Activated CD4-positive, alpha-beta T cell treated with anti-CD3 and anti-CD28 coated beads, Interleukin-2, amount 50 U/mL, for 1 hour (primary cell): ENCODE results near the gene PNP.
"Not testable (repeated sequence)": the region's sequence is repeated elsewhere in the genome, so short reads cannot be mapped to it uniquely, and the experiment has no call there.

ENCODE experiments used
- DNase-seq: peaks from one replicate; pipeline ENCODE4 v3.0.0-alpha.2; 2020

Gene PNP

DNA sequence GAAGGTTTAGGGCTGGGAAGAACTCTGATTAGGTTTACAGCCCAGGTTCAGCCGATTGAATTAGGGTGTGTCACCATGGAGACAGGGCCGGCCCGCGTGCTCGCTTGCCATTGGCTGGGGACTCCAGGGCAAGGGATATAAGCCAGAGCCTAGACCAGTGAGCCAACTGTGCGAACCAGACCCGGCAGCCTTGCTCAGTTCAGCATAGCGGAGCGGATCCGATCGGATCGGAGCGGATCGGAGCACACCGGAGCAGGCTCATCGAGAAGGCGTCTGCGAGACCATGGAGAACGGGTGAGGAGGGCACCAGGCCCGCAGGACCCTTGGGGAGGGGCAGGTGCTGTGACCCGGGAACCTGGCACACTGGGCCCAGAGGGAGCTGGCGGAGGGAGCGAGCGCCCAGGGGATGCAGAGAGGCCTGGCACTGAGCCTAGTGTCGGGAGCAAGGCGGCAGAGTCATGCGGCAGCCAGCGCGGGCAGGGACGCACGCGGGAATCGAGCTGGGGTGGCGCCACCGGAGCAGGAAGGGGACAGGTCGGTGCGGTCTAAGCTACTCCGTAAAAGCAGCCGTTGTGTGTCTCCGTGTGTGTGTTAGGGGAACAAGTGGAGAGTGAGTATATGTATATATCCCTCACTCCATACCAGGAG is at the start of gene PNP:
Gene PNP (plus strand): TSS at position 165 of the 648 bp plus-strand sequence. CDS start 119 bp downstream, at position 284.
- peak; percentile 88 for DNase-seq

DNA sequence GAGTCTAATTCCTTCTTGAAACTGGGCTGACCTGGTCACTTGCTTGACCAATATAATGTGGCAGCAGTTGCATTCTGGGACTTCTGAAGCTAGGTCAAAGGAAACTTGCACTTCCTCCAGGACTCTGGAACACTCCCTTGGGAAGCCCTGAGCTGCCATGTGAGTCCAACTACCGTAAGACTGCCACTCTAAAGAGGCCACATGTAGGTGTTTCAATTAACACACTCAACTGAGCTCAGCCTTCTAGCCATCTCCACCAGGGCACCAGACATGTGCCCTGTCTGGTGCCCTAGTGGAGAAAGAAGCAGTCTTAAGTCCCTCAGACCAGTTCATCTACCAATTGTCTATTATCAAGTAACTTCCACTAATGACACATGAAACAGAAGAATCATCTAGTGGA is 49.8 kb upstream of the PNP start:
- DNase-seq, result no peak

DNA sequence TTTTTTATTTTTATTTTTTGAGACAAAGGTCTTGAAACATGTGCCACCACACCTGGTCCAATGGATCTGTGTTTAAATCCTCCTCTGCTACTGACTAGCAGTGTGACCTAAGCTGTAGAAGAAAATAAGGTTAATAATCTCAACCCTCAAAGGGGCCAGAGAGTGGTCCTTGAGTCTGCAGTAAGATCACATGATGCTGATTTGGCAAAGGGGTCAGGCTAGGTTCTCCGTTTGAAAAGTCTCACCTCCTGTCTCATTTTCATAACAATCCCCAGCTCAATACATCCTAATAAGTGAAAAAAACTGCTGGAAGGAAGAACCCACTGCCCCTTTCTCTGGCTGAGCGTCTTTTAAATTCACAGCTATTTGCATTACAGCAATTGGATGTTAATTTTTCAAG is 47.9 kb upstream of the PNP start:
- DNase-seq, result no peak

DNA sequence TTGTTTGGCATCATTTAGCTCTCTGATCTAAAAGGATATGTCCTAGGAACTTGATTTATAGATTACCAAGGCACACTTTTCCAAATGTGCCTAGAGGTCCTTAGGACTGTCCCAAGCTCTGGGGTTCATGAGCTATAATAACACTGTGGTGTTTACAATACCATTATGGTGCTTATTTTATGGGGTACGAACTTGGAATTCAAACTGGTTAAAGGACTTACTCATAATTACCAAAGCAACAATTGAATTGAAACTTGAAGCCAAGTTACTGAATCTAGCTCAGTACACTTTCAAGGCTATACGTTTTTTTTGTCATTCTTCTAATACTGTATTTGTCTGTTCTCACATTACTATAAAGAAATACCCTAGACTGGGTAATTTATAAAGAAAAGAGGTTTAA is 46.3 kb upstream of the PNP start:
- DNase-seq, result no peak

DNA sequence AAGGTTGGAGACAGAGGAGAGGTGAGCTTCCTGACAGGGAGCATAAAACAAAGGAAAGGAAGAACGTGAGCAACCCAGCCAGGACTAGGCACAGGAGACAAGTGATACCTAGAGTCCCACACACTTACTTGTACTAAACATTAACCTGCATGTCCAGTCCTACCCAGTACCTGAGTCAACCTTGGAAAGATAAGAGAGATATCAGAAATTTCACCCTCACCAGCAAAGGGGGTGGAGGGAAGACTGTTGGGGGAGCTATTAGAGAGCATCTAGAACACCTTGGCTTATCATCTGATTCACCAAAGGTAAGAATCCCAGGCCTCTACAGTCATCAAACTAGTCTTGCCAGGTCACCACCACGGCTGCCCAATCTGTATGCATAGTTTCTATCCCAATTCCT is 44.4 kb upstream of the PNP start:
- no peak for DNase-seq

DNA sequence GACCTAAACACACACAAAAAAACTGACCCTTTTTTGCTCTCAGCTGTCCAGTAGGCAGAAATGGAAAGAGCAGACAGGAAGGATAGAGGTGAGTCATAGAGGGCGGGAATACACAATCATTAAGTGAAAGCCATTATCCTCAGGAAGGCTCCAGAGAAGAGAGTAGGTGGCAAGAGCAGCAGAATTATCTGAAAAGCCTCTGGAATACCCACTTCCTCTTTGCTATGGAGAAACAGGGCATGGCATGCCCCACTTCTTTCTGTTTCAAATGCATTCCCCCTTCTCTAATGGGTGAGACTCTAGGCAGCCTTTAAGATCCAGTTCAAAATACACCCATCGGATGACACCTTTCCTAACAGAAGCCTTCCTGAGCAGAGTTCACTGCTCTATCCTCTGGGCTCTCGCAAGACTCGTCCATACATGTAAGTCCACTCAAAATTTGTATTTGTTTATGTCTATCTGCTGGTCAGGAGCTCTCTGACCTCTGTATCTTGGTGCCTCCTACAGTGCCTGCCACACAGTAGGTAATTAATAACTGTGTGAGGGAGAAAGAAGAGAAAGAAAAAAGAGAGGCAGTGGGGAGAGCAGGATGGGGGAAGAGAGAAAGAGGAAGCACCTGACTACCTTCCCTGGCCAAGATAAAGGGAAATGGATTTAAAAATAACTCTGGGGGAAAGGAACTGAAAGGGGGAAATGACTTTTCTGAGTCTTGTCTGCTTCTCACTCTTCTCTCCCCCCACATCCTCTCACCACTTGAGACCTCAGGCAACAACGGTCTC is 41.8 kb upstream of the PNP start:
- no peak for DNase-seq

DNA sequence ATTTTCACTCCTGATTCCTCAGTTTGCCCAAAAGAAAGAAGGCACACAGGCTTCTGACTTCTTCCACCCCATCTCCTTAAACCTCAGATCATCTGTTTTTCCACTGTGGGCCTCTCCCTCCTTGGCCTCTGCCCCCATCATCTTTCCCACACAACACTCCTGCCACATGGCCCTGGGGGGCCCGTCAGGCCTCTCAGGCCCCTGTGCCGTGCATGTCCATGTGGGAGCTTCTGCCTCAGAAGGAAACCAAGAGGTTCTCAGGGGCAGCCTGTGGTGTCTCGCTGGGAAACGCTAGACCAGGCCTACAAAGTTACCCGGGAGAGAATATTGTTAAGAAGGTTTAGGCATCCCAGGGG is 41.2 kb upstream of the PNP start:
- DNase-seq, result no peak

DNA sequence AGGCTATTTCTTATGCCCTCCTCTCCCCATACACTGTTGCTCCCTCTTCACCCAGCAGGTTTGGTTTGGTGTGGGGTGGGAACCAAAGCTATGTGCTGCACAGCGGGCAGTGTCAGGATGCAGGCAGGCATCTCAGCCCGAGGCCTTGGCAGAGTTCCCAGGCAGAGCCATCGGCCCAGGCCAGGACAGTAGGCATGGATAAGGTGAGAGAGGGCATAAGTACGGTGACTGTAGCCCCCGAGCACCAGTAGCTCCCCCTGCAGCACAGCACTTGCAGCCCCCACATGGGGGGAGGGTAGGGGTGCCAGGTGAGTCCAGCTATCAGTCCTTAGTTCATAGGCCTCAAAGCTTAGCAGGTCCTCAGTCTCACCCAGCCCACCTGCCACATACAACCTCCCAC is 40.4 kb upstream of the PNP start:
- no peak for DNase-seq

DNA sequence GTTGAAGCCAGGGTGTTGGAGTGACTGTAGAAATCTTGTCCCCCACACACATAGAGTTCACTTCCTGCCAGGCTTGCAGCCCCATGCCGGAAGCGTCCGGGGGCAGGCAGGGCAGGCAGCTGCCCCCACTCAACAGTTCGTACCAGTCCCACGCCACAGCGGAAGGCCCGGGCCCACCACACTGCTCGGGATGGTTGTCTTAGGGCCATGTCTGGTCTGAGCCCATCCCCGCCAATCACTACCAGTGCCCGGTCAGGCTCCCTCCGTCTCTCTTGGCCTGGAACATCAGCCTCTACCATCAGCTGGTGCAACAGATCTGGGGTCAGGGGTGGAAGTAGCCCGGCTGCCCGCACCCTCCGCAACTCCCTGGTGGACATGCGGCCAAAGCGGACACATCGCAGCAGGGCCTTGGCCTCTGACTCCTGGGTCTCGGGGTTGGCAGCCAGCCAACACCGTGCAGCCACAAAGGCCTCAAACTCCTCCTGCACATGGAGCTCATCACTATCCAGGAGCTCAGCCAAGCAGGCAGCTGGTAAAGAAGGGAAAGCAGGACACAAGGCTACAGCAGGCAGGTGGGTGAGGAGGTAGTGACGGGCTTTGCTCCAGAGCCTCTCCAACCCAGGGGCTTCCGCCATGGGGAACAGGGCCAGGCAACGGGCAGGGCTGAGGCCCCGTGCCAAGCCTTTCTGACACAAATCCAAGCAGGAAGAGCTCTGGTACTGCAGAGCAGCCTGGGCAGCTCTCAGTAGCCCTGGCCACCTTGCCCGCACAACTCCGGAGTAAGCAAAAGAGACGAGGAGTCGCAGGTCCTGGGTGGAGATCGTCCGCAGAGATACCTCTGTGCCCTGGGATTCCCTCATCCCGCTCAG is 39.2 kb upstream of the PNP start:
- DNase-seq, result no peak

DNA sequence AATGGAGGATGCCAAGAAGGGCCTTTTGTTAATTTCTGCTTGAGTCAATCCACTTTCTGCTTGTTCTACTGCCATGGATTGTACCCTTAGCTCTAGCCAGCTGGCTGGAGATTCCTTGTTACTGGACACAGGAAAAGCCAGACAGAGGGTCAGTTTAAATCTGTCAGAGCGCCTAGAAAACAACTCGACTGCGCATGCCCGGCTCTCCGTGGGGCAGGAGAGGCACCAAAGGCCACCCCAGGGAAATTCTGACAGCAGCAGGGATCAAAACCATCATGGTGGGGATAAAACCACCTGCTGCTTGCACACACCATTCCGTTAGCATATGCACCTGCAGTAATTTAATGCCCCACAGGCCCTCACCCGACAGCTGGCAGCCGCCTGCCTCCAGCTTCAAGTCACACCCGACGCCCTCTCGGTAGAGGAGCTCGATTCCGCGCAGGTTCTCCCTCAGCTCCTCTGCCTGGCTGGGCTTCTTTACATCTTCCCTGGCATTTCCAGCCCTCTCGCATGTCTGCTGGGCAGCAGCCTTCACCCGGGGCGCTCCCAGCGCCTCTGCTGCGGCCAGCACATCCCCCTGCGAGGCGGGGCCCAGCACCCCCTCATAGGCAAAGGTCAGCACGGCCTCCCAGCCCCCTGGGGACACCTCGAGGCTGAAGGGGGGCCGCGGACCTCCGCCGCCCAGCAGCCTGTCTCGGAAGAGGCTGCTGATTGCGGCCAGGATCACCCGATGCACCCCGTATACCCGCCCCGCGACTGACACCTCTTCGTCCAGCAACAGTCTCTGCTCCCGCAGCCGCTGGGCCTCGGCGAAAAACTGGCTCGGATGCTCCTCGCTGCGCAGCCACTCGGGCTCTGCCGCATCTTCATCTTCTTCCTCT is 34.3 kb upstream of the PNP start:
- no peak for DNase-seq

DNA sequence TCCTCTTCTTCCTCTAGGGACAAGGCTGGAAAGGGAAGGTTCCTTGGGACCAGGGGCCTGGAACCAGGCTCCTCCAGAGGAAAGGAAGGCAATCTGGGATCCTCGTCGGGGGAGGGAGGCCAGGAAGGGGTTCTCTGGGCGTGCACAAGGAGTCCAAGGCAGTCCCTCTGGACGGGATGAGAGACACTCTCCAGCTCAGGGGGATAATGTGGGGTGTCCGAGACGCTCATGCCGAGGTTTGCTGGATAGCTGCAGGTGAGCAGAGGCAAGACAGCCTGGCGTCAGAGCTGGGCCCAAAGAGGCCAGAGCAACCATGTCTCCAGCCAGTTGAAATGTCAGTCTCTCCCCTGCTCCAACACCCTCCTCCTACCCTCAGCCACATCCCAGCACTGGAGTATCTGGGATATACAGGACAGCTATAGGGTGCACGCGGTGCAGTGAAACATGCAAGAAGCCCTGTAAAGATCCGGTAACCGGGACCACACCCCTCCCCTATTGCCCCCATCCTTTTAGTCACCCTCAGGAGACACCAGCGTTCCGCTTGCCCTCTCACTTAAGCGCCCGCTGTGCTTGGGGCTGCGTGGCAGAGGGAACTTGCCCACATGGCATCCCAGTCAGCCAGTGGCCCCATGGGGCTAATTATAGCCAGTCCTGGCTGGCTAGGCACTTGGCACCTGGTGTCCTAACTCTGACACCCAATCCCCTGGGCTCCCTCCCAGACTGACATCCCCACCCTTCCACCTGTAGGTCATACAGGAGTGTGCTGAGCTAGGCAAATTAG is 33.4 kb upstream of the PNP start, which contains the start of gene KLHL33:
Gene KLHL33 (minus strand): TSS at position 585 of the 781 bp plus-strand sequence. CDS start 355 bp downstream, at position 230.
- no peak for DNase-seq

DNA sequence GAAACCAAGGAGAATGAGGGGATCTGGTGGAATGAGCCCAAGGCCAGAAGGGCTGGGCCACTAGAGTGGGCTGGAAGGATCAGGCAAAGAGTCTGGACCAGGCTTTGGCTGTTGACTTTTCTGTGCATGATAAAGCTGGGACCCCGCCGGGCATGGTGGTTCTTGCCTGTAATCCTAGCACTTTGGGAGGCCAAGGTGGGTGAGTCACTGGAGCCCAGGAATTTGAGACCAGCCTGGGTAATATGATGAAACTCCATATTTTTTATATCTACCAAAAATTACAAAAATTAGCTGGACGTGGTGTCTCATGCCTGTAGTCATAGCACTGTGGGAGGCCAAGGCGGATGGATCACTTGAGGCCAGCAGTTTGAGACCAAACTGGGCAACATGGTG is 32.8 kb upstream of the PNP start:
- DNase-seq, result no peak

DNA sequence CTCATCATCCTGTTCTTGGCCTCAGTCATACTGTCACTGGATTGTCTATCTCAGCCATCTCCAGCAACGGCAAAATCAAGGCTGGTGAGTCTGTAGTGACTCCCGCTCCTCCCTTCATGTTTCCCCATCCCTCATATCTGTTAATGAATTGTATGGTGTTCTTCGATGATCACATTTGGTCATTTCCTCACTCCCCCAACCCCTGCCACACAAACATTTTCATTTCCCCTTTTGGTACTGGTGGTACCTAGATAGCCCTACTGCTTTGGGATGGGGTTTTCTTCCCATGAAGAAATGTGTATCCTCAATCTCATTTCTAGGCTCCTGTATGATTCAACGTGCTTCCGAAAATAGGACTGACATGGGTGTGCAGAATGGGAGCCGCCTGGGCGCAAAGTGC is 30.5 kb upstream of the PNP start:
- DNase-seq, result no peak

DNA sequence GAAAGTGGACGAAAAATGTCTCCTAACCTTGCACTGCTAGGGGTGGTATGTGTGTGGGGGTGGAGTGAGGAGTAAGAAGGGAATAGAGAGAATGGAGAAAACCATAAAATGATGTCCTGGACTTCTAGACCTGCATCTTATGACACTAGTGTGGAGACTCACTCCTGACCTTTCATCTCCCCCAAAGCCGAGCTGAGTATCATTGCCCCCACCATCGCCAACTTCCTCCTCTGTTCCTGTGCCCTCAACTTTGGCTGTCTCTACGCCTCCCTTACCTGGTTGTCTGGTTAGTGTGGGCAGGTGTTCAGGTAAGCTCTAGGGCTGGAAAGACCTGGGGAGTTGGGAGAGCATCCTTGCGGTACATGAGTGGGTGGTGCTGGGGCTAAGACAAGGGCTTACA is 28.7 kb upstream of the PNP start:
- DNase-seq, result no peak

DNA sequence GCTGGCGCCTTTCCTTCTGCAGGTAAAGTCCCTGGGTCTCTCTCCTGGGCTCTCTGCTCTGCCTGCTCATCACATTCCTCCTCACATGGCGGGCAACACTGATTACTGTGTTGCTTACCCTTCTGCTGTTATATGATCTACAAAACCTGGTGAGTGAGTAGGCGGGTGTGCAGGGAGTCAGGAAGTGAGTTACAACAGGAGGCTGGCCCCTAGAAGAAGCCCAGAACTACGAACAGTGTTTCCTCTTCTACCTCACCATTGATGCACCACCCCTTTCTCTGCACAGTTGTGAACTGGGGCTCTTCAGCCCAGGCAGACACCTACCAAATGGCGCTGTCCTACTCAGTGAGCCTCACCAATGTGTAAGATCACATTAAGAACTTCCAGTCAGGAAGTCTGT is 28.3 kb upstream of the PNP start:
- DNase-seq, result no peak

DNA sequence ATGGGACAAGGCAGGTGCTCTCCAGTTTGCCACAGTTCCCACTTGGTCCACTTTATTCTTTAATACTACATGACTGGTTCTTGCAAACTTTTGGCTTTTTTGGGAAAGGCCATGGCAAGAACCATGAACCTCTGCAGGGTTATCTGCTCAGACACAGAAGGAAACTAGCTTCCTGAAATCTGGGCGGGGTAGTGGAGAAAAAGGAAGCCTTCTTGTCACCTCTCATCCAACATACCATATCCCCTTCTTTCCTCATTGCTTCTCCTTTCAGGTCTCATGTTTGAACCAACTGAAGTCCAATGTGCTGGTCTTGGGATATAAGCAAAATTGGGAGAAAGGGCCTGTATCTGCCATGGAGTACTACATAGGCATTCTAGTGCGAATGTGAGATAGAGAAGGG is 27.7 kb upstream of the PNP start:
- DNase-seq, result no peak

DNA sequence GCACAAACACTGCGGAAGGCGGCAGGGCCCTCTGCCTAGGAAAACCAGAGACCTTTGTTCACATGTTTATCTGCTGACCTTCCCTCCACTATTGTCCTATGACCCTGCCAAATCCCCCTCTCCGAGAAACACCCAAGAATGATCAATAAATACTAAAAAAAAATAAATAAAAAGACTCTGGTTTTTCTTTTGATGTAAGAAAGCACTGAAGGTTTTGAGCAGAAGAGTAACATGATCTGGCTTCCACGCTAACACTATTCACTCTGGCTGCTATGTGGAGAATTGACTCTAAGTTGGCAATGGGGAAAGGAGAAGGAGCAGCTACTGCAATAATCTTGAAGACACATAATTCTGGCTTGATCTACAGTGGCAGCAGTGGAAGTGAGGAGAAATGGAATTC is 25.6 kb upstream of the PNP start:
- not testable (repeated sequence) for DNase-seq

DNA sequence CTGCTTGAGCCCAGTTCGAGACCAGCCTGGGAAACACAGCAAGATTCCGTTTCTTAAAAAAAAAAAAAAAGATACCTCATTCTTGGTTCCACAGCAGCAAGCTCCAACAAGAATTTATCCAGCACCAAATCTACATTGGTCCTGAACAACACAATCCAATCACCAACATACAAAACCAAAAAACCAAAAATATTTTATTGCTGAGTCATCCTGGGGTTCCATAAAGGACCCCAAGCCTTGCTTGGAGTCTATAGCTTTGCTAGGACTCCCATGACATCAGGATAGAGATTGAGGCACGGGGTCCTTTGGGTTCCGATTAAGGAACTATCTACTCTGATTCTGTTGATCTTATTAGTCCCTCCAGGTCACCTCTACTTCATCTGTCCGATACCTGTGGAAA is 22.3 kb upstream of the PNP start:
- no peak for DNase-seq

DNA sequence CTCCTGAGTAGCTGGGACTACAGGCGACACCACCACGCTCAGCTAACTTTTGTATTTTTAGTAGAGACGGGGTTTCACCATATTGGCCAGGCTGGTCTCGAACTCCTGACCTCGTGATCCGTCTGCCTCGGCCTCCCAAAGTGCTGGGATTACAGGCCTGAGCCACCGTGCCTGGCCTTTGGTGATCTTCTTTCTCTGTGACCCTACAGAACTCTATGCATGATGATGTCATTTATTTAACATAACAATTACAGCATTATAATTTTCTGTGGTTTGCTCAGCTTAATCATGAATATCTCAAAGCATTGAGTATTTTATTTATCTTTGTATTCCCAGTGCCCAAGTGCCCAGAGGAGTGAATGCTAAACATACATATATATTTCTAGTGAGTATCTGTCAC is 16.4 kb upstream of the PNP start:
- not testable (repeated sequence) for DNase-seq

DNA sequence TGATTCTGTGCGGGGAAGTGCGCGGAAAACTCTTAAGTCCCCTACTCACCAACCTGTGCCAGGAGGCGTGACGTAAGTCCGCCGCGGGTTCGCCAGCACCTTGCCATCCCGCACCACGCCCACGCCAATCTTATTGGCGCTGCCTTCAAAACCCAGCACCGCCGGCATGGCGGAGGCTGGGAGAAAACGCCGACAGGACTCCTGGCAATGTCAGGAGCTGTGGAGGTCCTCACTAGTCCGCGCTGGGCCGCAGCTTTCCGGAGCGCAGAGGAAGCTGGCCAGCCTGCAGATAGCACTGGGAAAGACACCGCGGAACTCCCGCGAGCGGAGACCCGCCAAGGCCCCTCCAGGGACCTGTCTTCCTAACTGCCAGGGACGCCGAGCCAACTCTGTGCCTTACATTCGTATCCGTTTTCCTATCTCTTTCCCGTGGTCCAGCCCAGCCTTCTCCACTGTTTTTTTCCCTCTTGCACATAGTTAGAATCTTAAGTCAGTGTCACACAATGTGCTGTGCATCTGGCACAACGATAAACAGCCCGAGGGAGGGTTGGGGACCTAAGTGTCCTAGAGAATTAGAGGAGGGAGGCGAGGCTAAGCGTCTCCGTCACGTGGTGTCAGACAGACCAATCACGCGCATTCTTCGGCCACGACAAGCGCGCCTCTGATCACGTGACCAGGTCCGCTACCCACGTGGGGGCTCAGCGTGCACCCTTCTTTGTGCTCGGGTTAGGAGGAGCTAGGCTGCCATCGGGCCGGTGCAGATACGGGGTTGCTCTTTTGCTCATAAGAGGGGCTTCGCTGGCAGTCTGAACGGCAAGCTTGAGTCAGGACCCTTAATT is 14.5 kb upstream of the PNP start, which contains the start of the genes APEX1 and OSGEP:
Gene APEX1 (plus strand): TSS at position 711 of the 839 bp plus-strand sequence. CDS start 420 bp downstream, outside the sequence.
Gene OSGEP (minus strand): TSS at position 297 of the 839 bp plus-strand sequence. CDS start 129 bp downstream, at position 168.
- peak; percentile 97 for DNase-seq
